Measurements from ENCODE around the gene GPX4. TPM values are rescaled to one million over a fixed set of nuclear protein-coding genes. Genes with fewer than 3 reads are reported as not detected.

The GPX4 gene
- total and polyA plus RNA-seq, 9 of the 15 experiments (the other 6 are each of a cell fraction or from before 2014, with no cell fraction given) = 61.4 to 661 (median 349) TPM

GRCh38 chr19:1069009-1069779, 34.6 kb upstream of the GPX4 start (continued):
- TF ChIP-seq FOS (IDR thresholded peaks at IDR 0.05; ENCODE audit: extremely low read depth, insufficient read length) (no peak), CBX1 (IDR thresholded peaks at IDR 0.05; ENCODE audit: low read depth) (no peak), ZC3H4 (CRISPR knock-in tag; IDR thresholded peaks at IDR 0.05; ENCODE audit: borderline replicate concordance) (no peak), TRIM24 (IDR thresholded peaks at IDR 0.05) (no peak), ATF7 (IDR thresholded peaks at IDR 0.05) (no peak), ZNF77 (CRISPR knock-in tag; IDR thresholded peaks at IDR 0.05) (no peak), ZNF583 (CRISPR knock-in tag; IDR thresholded peaks at IDR 0.05) (no peak), ZBTB33 (CRISPR knock-in tag; IDR thresholded peaks at IDR 0.05) (peak; percentile 74), KDM1A (IDR thresholded peaks at IDR 0.05) (peak; percentile 56; a peak in 3 of 4 replicates), HMGXB4 (CRISPR knock-in tag; IDR thresholded peaks at IDR 0.05) (no peak), MEIS2 (IDR thresholded peaks at IDR 0.05; ENCODE audit: partially characterized antibody) (no peak), HMGN3 (IDR thresholded peaks at IDR 0.05; ENCODE audit: borderline replicate concordance, extremely low read depth, insufficient read length, low read depth, low read length) (no peak), THRB (CRISPR knock-in tag; conservative IDR thresholded peaks at IDR 0.05) (no peak), RBM25 (IDR thresholded peaks at IDR 0.05; ENCODE audit: low read depth, low read length, severe bottlenecking) (peak; percentile 78), ZNF3 (CRISPR knock-in tag; IDR thresholded peaks at IDR 0.05) (no peak), ZNF133 (CRISPR knock-in tag; IDR thresholded peaks at IDR 0.05) (no peak), THRA (IDR thresholded peaks at IDR 0.05) (no peak), SP1 (CRISPR knock-in tag; IDR thresholded peaks at IDR 0.05) (no peak), PTTG1 (tag; IDR thresholded peaks at IDR 0.05; ENCODE audit: low read depth) (no peak), E2F6 (IDR thresholded peaks at IDR 0.05; ENCODE audit: borderline replicate concordance in 1 of 2, extremely low read depth in 1 of 2, insufficient read depth in 1 of 2, insufficient read length in 1 of 2, low read depth in 1 of 2, low read length in 1 of 2, poor library complexity in 1 of 2, severe bottlenecking in 1 of 2) (no peak), CXXC5 (CRISPR knock-in tag; IDR thresholded peaks at IDR 0.05) (no peak)
